ENCODE measurements around the gene NFATC1.

The NFATC1 gene

GRCh38 chr18:79477711-79478483 is 82.2 kb downstream of the NFATC1 start:
- DNase-seq (ENCODE audit: low read depth), result no peak
- TF ChIP-seq, protein P1, sequence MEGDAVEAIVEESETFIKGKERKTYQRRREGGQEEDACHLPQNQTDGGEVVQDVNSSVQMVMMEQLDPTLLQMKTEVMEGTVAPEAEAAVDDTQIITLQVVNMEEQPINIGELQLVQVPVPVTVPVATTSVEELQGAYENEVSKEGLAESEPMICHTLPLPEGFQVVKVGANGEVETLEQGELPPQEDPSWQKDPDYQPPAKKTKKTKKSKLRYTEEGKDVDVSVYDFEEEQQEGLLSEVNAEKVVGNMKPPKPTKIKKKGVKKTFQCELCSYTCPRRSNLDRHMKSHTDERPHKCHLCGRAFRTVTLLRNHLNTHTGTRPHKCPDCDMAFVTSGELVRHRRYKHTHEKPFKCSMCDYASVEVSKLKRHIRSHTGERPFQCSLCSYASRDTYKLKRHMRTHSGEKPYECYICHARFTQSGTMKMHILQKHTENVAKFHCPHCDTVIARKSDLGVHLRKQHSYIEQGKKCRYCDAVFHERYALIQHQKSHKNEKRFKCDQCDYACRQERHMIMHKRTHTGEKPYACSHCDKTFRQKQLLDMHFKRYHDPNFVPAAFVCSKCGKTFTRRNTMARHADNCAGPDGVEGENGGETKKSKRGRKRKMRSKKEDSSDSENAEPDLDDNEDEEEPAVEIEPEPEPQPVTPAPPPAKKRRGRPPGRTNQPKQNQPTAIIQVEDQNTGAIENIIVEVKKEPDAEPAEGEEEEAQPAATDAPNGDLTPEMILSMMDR (IDR thresholded peaks at IDR 0.05; ENCODE audit: low read depth, low read length, missing control alignments), result no peak
- in situ Hi-C loops (cut with HindIII; ENCODE audit: low sequenced_read_pairs), result no loop called here
- no peak overlapping the region for H3K4me3 ChIP-seq (ENCODE audit: low read depth, low read length)

DNA sequence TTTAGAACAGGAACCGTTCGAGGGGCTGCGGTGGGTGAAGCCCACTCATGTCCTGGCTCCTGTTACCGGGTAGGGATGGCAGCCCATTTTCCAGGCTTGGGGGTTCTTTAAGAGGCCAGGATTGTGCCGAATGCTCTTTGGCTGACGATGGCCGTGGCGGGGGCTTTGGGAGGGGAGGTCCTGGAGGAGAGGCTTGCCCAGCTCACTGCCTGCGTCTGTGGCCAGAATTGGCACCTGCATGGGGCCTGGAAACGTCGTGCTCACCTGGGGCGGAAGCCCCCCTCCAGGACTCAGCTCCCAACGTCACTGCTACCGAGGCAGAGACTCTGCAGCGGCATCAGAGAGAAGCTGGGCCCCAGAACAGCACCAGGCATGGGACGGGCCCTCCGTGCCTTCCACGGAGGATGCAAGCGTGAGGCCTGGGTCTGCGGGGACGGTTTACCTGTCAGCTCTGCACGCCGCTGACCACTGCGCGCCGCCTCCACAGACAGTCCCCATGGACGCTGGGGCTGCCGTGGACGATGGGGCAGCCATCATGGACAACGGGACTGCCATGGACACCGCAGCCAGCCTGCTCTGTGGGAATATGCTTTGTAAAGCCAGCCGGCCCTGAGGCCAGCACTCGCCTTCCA is 82.9 kb downstream of the NFATC1 start:
- in situ Hi-C loops (cut with HindIII; ENCODE audit: low sequenced_read_pairs), result no loop called here
- no peak overlapping the region for H3K4me3 ChIP-seq (ENCODE audit: low read depth, low read length)
- TF ChIP-seq, protein P1 (IDR thresholded peaks at IDR 0.05; ENCODE audit: low read depth, low read length, missing control alignments), result no peak
- no peak for DNase-seq (ENCODE audit: low read depth)

DNA sequence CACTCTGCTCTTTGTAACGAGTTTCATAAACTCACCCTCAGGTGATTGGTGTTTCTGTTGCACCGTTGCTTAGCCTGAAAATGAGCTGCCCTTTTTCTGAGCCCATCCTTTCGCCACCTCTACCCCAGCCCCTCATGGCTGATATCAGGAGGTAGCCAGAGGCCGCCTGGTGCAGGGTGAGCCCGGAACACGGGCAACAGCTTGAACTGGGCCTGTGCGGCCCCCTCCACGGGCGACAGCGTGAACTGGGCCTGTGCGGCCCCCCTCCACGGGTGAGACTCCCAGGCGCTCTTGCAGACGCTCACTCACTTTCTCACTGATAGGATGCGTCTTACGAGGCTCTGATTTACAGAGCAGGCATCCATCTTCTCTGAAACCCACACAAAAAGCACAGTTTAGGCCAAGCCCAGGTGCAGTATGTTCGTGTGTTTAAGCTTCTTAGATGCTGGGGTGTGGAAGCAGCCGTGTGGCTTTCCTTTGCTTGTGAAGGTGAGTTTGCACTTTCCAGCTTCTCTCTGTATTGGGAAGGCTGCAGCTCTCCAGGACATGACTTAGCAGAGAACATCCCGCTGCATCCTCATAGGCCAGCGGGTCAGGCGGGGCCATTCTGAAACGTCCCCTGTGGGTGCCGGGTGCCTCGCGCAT is 83.5 kb downstream of the NFATC1 start:
- TF ChIP-seq, protein P1 (IDR thresholded peaks at IDR 0.05; ENCODE audit: low read depth, low read length, missing control alignments), result no peak
- H3K4me3 ChIP-seq (ENCODE audit: low read depth, low read length), result no peak overlapping the region
- no peak for DNase-seq (ENCODE audit: low read depth)
- in situ Hi-C loops (cut with HindIII; ENCODE audit: low sequenced_read_pairs), result no loop called here

DNA sequence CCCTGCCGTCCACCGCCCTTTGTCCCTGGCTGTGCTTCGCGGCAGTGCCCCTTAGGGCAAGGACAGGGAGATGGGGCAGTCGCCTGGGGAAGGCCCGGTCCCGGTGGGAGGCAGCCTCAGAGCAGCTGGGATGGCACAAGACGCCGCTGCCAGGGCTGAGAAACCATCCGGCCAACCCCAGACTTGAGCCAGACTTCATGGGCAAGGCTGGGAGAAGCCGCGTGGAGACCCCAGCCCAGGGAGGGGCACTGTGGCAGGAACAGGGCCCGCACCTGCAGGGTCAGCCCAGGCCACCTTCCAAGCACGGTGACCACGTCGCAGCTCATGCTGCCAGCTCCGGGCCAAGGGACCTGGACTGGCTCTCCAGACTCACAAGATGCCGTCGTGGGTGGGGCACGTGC is 84.0 kb downstream of the NFATC1 start:
- no peak overlapping the region for H3K4me3 ChIP-seq (ENCODE audit: low read depth, low read length)
- in situ Hi-C loops (cut with HindIII; ENCODE audit: low sequenced_read_pairs), result no loop called here
- no peak for DNase-seq (ENCODE audit: low read depth)
- TF ChIP-seq, protein P1 (IDR thresholded peaks at IDR 0.05; ENCODE audit: low read depth, low read length, missing control alignments), result no peak

GRCh38 chr18:79480171-79481045 is 84.7 kb downstream of the NFATC1 start:
- no peak for DNase-seq (ENCODE audit: low read depth)
- in situ Hi-C loops (cut with HindIII; ENCODE audit: low sequenced_read_pairs), result no loop called here
- H3K4me3 ChIP-seq (ENCODE audit: low read depth, low read length), result no peak overlapping the region
- TF ChIP-seq, protein P1 (IDR thresholded peaks at IDR 0.05; ENCODE audit: low read depth, low read length, missing control alignments), result no peak

Measured in astrocyte of the cerebellum (primary cell).